GM12891 (cell line): Measurements from ENCODE around the gene ZFPM1.

Experiments used
- PAX5 ChIP-seq: IDR thresholded peaks from 2 replicates; pipeline ENCODE4 v1.6.1; 2011; ENCODE audit warnings: low read length, moderate library complexity, mild to moderate bottlenecking; ENCODE audit not compliant: insufficient read depth, severe bottlenecking
- POLR2A ChIP-seq: IDR thresholded peaks from 2 replicates; pipeline ENCODE4 v1.6.1; 2011; ENCODE audit warnings: low read depth, low read length, control low read depth
- POLR2AphosphoS5 ChIP-seq: IDR thresholded peaks from 2 replicates; pipeline ENCODE4 v1.6.1; 2011; ENCODE audit warnings: low read depth, low read length, control low read depth
- SPI1 ChIP-seq: IDR thresholded peaks from 2 replicates; pipeline ENCODE4 v1.6.1; 2011; ENCODE audit warnings: low read depth, low read length, control low read depth
- TAF1 ChIP-seq: IDR thresholded peaks from 2 replicates; pipeline ENCODE4 v1.6.1; 2011; ENCODE audit warnings: low read depth, low read length, control low read depth

DNA sequence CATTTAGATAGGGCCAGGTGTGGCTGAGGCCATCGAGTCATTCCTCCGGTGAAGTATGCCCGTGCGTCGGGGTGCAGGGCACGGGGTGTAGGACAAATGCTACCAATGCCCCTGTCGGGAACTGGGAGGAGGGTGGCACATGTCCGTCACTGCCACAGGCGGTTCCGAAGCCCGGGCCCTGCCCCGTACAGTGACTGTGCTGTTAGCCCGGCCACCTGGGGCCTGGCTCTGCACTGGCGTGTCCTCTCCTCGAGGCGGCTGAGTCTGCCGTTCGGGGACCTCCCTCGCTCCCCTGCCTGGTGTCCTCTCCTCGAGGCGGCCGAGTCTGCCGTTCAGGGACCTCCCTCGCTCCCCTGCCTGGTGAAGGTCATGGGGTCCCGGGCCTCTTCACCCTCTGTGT, 7.0 kb upstream of the ZFPM1 start:
- TF ChIP-seq POLR2AphosphoS5 (no peak), SPI1 (no peak), POLR2A (no peak), TAF1 (no peak), PAX5 (no peak)
